Upper lobe of left lung (tissue), 4 donors: ENCODE data around the gene FBXO39.

Source experiments
- CTCF ChIP-seq, 6 experiments: fragments of 450-650 bp in 4 of 6; fragments of 200-600 bp in 2 of 6; sonication (generic) in 2 of 6; IDR thresholded peaks; one replicate each; pipeline ENCODE4 v1.5.1; 2016 to 2019; ENCODE audit warnings: antibody characterized with exemption in 6 of 6
- EP300 ChIP-seq, 4 donors: sonication (generic); formaldehyde crosslinking; IDR thresholded peaks; one replicate each; pipeline ENCODE4 v1.5.1; 2017; ENCODE audit warnings: antibody characterized with exemption in 4 of 4, control low read depth in 2 of 4
- POLR2A ChIP-seq, 4 donors: fragments of 450-650 bp; IDR thresholded peaks; one replicate each; pipeline ENCODE4 v1.5.1; 2016 to 2017; ENCODE audit warnings: antibody characterized with exemption in 4 of 4, mild to moderate bottlenecking in 2 of 4
- POLR2AphosphoS5 ChIP-seq, 2 donors: sonication (generic); formaldehyde crosslinking; IDR thresholded peaks; one replicate each; pipeline ENCODE4 v1.5.1; 2017; ENCODE audit warnings: antibody characterized with exemption in 2 of 2

DNA sequence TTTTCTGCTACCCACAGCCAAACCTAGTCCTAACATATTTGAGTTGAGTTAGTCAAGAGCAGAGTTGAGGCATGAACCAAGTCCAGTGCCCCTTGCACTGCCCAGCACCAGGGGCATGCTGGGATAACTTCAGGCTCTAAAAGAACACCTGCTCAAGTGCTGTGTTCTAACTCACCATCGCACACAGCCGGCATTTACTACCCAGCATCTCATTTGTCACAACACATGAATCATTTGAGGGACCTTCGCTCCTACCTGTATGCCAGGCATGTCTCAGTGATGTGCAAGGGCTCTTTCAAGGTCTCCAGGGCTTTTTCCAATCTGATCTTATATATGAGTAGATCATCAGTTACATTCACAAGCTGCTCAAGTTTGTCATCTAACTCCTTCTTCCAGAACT is 42.9 kb downstream of the FBXO39 start:
- TF ChIP-seq CTCF (IDR thresholded peaks at IDR 0.05) (no peak), POLR2AphosphoS5 (IDR thresholded peaks at IDR 0.05) (no peak), EP300 (IDR thresholded peaks at IDR 0.05) (no peak), POLR2A (IDR thresholded peaks at IDR 0.05) (no peak)
